Astrocyte of the spinal cord (primary cell): ENCODE results near the gene USP51.
A peak's percentile ranks its signal among the peaks of the same experiment; 100 is the strongest.

Experiments
- DNase-seq: peaks from one replicate; pipeline ENCODE4 v3.0.0; 2011; ENCODE audit warnings: low read depth, low spot score
- H3K4me3 ChIP-seq: 2 replicates; pipeline ENCODE4 v1.5.1; 2011; ENCODE audit warnings: low read depth, mild to moderate bottlenecking, low read length, moderate library complexity
- in situ Hi-C: cut with HindIII; loops from 2 replicates; pipeline ENCODE4 v1.10.0; 2017; ENCODE audit warnings: low sequenced_read_pairs
- TF ChIP-seq, protein P1 (sequence below): IDR thresholded peaks from 2 replicates; pipeline ENCODE4 v1.5.1; 2012; ENCODE audit warnings: low read depth, mild to moderate bottlenecking, low read length, inconsistent platforms

The USP51 gene

DNA sequence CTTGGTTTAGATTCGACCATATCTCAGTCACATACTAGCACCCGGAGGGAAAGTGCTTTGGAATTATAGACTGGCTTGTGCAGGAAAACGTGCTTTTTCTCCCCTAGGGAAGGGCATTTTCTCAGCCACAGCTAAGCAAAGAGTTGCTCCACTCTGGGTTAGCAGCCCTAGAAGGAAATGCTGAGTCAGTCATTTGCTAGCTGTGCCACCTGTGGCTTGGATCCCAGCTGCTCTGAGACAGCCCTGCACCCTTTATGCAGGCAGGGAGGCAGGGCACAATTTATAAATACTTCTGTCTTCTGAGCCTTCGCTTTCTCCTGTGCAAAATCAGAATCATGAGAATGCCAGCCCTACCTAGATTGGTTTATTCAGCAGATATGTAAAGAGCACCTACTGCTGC, 1.3 kb upstream of the USP51 start:
- TF ChIP-seq, protein P1, sequence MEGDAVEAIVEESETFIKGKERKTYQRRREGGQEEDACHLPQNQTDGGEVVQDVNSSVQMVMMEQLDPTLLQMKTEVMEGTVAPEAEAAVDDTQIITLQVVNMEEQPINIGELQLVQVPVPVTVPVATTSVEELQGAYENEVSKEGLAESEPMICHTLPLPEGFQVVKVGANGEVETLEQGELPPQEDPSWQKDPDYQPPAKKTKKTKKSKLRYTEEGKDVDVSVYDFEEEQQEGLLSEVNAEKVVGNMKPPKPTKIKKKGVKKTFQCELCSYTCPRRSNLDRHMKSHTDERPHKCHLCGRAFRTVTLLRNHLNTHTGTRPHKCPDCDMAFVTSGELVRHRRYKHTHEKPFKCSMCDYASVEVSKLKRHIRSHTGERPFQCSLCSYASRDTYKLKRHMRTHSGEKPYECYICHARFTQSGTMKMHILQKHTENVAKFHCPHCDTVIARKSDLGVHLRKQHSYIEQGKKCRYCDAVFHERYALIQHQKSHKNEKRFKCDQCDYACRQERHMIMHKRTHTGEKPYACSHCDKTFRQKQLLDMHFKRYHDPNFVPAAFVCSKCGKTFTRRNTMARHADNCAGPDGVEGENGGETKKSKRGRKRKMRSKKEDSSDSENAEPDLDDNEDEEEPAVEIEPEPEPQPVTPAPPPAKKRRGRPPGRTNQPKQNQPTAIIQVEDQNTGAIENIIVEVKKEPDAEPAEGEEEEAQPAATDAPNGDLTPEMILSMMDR = no peak
- in situ Hi-C loops = no loop called here
- no peak for DNase-seq
- no peak overlapping the region for H3K4me3 ChIP-seq

DNA sequence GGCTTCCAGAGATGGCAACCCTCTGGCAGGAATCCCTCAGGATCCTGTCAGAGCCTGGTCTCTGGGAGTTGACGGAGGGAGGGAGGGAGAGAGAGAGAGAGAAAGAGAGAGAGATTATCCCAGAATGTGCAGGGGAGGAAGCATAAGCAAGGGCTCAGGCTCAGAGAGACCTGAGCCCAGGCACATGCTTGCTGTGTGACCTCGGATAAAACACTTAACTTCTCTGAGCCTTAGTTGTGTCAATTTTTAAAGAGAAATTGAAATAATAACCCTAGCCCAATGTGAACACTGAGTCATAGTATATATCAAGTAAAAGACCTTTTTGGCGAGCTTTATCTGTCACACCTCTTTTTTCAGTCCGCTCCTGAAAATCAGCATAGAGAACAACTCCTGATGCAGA, 473 bp upstream of the USP51 start:
- H3K4me3 ChIP-seq = peak overlapping the region; percentile 56
- TF ChIP-seq, protein P1 = no peak
- in situ Hi-C loops = no loop called here
- no peak for DNase-seq

DNA sequence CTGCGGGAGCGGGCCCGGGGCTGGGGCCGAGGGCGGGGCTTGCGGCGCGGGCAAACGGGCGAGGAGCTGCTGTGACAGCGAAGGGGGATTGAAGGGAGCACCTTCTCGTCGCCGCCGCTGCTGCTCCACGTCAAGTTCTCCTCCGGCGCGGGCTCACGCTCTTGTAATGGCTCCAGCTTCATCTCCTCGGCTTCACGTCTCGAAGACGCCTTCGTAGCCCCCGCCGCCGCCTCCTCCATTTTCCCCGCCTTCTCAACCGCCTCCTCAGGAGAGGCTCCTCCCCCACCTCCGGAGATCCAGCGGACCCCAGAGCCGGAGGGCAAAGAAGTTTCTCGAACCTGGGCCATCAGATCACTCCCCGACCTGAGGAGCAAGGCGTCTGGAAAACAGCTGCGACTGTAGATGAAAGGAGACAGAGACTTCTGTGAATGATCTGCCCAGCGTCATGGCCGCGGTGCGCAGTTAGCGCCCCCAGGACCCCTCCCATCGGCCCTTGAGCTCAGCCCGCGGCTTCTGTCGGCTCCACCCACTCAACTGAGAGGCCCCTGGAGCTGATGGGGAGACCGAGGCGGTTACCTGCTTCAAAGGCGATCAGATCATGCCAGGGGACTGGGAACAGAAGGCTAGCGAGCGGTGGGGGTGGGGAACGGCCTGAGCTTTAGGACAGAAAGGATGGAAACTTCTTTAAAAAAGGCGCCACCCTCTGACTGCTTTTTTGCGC, 895 bp downstream of the USP51 start:
- peak; percentile 63 for DNase-seq
- in situ Hi-C loops = no loop called here
- TF ChIP-seq, protein P1 = no peak
- H3K4me3 ChIP-seq = peak overlapping the region; percentile 56

DNA sequence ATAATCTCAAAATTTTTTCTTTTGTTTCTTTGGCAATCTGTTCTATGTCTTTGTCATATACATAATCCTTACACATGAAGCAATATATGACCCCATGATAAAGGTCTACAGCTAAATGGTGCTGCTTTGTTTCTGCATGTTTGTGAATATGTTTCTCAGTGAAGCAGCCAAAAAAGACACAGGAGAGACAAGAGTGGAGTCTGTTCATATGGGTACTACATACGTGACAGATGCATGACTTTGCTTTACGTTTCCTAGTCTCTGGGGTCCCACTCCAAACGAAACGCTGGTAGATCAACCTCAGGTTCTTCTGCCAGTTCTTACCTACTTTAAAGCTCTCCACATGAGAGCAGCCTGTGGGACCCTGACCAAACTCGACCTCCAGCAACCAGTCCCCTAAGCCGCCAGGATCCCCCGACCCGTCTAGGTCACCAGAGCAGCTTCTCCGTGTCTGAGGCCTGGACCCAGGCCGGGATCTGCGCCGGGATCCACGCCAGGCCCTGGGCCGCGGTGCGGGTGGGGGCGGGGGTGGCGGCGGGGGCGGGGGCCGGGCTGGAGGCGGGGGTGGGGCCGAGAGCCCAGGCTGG, 1.5 kb downstream of the USP51 start:
- TF ChIP-seq, protein P1 = no peak
- in situ Hi-C loops = no loop called here
- peak overlapping the region; percentile 16 for H3K4me3 ChIP-seq
- DNase-seq = no peak

DNA sequence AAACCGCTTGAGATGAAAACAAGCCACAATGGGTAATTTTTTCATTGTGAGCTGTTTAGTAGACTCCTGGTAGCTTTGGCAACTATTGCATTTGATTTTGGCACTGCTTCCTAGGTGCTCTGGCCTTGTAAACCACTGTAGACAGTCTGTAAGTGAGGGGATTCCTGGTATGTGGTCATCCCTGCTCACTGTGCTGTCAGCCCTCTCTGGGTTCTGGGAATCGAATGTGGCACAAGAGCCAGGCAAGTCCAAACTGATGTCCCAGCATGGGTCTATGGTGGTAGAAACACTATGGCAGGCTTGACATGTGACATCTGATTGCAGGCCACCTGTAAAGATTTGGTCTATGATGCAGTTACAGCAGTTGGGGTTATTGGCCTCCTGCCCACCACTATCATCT, 2.5 kb downstream of the USP51 start:
- in situ Hi-C loops = no loop called here
- TF ChIP-seq, protein P1 = no peak
- no peak for DNase-seq
- no peak overlapping the region for H3K4me3 ChIP-seq

DNA sequence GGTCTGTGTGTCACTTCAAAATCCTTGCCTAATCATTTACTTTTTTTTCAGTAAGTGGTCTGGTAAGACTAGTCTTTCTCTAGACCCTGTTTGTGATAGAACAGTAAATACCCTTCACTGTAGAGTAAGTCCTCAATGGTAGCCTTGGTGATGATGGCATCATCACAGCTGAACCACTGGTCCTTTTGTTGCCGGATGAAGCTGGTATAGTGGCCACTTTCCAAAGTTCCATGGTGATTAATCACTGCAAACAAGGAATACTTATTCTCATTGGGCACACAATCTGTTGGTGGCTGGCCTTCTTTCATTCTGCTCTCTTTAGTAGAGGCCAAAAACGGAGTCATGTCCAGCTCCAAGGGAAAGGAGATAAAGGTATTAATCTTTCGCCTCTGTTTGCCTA, 2.9 kb downstream of the USP51 start:
- TF ChIP-seq, protein P1 = no peak
- in situ Hi-C loops = no loop called here
- no peak overlapping the region for H3K4me3 ChIP-seq
- no peak for DNase-seq
